ENCODE measurements around the gene NFE2. TPM values are rescaled to one million over a fixed set of nuclear protein-coding genes. Genes with fewer than 3 reads are reported as not detected.
"Not testable (repeated sequence)": the region's sequence is repeated elsewhere in the genome, so short reads cannot be mapped to it uniquely, and the experiment has no call there.

The NFE2 gene
- total RNA-seq, 1 experiment from 2014 or later = 0.13 TPM

DNA sequence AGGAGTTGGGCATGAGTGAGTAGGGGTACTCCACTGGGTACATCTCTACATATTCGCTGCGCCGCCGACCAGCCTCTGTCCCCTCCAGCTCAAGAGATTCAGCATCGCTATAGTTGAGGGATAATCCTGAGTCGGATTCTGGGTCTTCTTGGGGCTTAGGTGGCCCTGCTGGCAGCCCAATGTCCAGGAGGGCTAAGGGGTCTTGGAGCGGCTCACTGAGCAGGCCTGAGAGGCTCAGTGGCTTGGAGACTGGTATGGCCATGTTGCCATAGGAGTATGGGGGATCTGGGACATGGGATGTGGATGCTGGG lies 7.9 kb downstream of the NFE2 start:
- Histone ChIP-seq H3K27me3 (no peaks in the 10 kb centered on the region), H3K9me3 (no peaks in the 10 kb centered on the region), H3K4me3 (no peak overlapping the region), H3K36me3 (peaks cover 6% of the 10 kb centered on the region)
- DNase-seq = no peak

DNA sequence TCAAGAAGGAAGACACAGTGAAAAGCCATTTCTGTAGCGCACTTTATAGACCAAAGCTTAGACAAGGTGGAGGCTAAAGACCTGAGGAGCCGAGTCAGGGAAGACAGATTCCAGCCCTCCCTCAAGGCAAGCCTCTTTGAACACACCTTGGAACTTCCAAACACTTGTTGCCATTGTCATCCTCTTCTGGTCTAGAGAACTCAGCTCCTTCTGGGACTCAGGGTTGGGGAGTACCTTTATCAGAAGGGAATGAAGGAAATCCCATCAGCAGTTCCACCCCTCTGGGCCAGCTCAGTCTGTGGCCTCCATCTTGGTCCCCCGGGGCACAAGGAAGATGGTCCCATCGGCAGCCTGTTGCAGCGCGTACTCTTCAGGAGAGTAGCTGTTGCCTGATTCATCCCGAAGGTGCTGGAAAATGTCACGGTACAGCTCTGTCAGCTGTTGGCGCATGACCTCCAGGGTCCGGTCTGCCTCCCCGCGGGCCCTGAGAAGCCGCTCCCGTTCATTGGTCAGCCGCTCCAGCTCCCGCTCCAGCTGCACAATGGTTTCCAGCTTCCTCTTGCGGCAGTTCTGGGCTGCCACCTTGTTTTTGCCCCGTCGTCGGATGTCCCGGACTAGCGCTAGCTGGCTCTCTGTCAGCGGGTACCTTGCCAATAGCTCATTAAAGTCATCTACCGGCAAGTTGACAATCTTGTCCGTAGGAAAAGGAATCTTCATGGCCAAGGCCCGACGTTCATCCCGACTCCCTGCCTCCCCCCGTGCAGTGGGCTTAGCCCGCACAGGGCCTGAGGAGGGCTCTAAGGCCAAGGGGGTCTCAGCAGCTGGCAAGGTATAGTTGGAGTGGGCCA lies 8.5 kb downstream of the NFE2 start:
- no peaks in the 10 kb centered on the region for H3K9me3 ChIP-seq
- no peaks in the 10 kb centered on the region for H3K27me3 ChIP-seq
- no peak for DNase-seq
- H3K36me3 ChIP-seq = peaks cover 12% of the 10 kb centered on the region
- no peak overlapping the region for H3K4me3 ChIP-seq

- no peak overlapping the region for H3K4me3 ChIP-seq
- no peak for DNase-seq
- H3K36me3 ChIP-seq = peaks cover 59% of the 10 kb centered on the region
- no peaks in the 10 kb centered on the region for H3K9me3 ChIP-seq
- H3K27me3 ChIP-seq = no peaks in the 10 kb centered on the region
These were observed 13.3 kb downstream of the NFE2 start for GRCh38 chr12:54287261-54288157.

DNA sequence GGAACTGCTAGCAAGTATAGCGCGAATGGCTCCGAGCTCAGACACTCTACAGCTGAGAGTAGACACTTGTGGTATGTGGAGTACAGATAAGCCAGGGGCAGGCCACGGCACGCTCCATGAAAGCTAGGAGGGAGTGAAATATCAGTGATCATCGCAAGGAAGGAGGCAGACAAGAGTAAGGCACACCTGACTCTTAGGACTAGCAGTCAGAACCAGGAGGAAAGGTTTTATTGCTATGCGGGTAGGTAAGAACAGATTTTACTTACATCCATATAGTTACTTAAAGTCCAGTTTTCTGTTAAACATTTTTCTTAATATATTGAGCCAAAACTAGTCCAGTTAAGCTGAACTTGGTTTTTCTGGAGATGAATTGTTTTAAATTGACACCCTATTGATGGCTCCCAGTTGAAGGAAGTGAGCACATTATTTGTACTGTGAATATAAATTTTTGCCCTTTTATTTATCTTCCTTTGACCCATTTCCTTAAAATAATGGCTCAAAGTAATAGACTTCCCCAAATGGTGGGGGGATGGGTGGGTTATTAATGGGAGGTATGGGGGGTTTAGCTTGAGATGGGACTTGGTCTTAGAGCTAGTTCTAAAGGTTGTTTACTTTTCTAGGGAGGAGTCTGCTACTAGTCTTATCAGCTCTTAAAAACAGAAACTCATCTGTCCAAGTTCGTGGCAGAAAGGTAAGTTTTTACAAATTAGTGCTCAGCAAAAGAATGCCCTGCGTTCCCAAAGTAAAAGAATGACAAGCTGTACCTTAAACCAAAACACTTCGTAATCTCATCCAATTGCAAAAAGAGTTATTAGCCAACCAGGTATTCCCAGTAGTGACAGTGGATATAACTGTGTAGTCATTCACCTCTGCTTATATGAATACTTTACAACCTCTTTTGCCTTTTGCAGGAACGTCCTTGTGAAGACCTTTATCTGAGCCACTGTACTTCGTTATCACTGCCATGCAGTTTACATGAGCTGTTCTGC lies 14.5 kb downstream of the NFE2 start:
- no peaks in the 10 kb centered on the region for H3K9me3 ChIP-seq
- H3K27me3 ChIP-seq = no peaks in the 10 kb centered on the region
- H3K36me3 ChIP-seq = peaks cover 71% of the 10 kb centered on the region
- no peak overlapping the region for H3K4me3 ChIP-seq
- DNase-seq = no peak

DNA sequence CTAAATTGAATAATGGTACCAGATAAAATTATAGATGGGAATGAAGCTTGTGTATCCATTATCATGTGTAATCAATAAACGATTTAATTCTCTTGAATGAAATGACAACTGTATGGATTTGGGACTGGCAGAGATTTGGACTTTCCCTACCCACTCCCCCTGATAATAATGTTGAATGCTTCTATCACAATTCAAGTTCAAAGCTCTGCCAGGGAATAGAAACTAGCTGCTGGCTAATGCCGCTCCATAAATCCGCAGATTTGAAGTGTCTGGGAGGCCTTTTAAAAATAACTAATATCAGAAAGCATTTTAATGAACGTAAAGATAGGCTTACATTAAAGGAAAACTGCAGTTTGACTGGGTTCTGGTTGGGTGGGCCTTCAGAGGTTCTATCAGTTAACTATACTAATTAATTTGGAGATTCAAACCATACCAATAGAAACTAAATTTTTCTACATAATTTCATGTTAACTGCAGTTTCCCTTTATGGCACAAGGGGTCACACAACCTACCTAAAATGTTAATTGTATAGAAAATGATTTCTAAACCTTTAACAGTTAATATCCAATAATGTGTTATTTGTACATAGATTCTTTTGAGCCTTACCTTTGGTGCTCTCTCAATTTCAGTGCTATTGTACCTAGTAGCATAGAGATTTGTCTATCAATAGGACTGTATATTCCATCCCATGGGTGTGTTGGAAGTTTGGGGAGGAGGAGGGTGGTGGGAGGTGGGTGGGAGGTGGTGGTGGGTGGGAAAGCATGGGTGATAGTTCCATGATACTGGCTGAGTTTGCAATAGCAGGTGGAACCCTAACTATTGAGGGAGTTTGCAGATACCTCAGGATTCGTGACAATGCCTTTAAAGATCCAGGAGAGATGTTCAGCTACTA lies 15.4 kb downstream of the NFE2 start:
- H3K9me3 ChIP-seq = no peaks in the 10 kb centered on the region
- peak overlapping the region; percentile 10 for H3K4me3 ChIP-seq
- H3K27me3 ChIP-seq = no peaks in the 10 kb centered on the region
- no peak for DNase-seq
- peaks cover 78% of the 10 kb centered on the region for H3K36me3 ChIP-seq

- H3K4me3 ChIP-seq = peak overlapping the region; percentile 71
- peaks cover 80% of the 10 kb centered on the region for H3K36me3 ChIP-seq
These were observed 16.6 kb downstream of the NFE2 start for GRCh38 chr12:54284070-54284780.

DNA sequence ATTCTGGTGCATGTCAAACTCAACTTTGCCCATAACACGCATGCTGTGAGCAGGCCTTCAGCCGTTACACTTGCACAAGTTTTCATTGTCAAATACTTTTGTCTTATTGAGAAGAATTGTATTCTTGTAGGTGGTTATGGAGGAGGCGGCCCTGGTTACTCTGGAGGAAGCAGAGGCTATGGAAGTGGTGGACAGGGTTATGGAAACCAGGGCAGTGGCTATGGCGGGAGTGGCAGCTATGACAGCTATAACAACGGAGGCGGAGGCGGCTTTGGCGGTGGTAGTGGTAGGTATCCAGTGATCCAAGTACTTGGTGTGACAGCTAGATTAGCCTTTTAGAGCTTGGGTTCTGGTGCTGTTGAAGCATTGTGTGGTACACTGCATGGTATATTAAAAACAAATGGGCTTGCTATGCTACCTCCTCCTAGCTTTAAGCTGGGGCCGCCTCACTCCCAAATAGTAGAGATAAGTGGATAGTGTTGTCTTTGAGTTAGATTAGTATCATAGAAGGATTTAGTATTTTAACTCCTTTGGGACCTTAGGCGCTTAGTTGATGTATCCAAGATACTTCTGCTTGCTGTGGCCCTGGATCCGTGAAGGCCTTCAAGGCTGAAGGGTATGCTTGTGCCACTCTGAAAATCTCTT lies 17.7 kb downstream of the NFE2 start:
- Histone ChIP-seq H3K27me3 (no peaks in the 10 kb centered on the region), H3K36me3 (peaks cover 88% of the 10 kb centered on the region), H3K9me3 (no peaks in the 10 kb centered on the region), H3K4me3 (peak overlapping the region; percentile 71)
- DNase-seq = peak; percentile 22

More at GRCh38 chr12:54284070-54284780, 16.6 kb downstream of the NFE2 start:
- H3K27me3 ChIP-seq, DNase-seq, H3K9me3 ChIP-seq: not testable (repeated sequence)

DNA sequence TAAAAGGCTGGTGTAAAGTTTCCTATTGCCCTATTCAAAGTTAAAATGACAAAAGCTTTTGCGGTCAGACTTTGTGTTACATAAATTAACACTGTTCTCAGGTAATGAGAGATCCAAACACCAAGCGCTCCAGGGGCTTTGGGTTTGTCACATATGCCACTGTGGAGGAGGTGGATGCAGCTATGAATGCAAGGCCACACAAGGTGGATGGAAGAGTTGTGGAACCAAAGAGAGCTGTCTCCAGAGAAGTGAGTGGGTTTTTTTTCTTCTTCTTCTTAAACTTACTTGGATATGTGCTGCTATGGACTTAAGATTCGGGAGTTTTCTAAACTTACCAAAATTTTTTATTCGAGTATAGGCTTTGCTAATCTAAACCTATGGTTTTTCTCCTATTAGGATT lies 19.1 kb downstream of the NFE2 start:
- H3K4me3 ChIP-seq = peak overlapping the region; percentile 71
- not testable (repeated sequence) for H3K27me3 ChIP-seq, DNase-seq, H3K9me3 ChIP-seq
- H3K36me3 ChIP-seq = peaks cover 86% of the 10 kb centered on the region

GRCh38 chr12:54281261-54281638 lies 19.6 kb downstream of the NFE2 start:
- not testable (repeated sequence) for DNase-seq, H3K27me3 ChIP-seq, H3K9me3 ChIP-seq
- Histone ChIP-seq H3K4me3 (peak overlapping the region; percentile 71), H3K36me3 (peaks cover 86% of the 10 kb centered on the region)

- Histone ChIP-seq H3K4me3 (peak within 1 kb of the TSS; percentile 71), H3K27me3 (no peaks in the 10 kb centered on the region), H3K36me3 (peaks cover 84% of the 10 kb centered on the region), H3K9me3 (no peaks in the 10 kb centered on the region)
- peak; percentile 98 for DNase-seq
These were observed 20.2 kb downstream of the NFE2 start, which contains the start of gene HNRNPA1 for GRCh38 chr12:54280468-54281260. Gene HNRNPA1 (plus strand): TSS chr12:54280726. CDS start chr12:54280808, 82 bp downstream.

DNA sequence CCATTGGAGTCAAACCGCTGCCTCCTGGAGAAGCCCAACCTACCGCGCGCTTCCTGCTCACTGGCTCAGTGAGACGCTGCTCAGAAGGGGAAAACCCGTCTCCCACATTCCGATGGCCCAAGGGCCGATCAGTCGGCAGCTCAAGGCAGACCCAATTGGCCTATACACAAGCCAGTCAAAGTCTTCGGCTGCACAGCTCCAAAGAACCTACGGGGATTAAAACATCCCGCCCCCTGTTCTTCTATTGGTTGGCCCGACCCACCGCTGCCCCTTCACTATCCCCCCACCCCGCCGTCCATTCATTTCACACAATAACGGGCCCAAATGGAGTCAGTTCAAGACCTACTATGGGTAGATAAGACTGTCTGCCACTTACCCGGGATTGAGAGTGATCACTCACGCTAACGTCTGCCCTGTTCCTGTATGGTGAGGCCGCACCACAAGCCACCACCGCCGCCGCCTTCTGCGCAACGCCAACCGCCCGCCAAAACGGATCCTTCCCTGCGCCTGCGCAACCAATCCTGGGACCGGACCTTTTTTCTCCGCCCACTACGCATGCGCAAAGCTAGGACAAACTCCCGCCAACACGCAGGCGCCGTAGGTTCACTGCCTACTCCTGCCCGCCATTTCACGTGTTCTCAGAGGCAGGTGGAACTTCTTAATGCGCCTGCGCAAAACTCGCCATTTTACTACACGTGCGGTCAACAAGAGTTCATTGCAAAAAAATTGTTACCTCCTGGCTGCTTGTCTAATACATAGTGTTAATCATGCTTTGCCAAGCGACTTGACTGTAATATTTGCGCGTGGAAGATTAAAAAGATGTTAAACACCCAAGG lies 21.0 kb downstream of the NFE2 start, which contains the start of gene CBX5:
CBX5 (minus strand) TSS at position 491 of the 836 bp plus-strand sequence. CDS start 22,472 bp downstream, outside the sequence.
- peak; percentile 99 for DNase-seq
- Histone ChIP-seq H3K36me3 (peaks cover 77% of the 10 kb centered on the region), H3K9me3 (no peaks in the 10 kb centered on the region), H3K27me3 (no peaks in the 10 kb centered on the region), H3K4me3 (peak within 1 kb of the TSS; percentile 71)

DNA sequence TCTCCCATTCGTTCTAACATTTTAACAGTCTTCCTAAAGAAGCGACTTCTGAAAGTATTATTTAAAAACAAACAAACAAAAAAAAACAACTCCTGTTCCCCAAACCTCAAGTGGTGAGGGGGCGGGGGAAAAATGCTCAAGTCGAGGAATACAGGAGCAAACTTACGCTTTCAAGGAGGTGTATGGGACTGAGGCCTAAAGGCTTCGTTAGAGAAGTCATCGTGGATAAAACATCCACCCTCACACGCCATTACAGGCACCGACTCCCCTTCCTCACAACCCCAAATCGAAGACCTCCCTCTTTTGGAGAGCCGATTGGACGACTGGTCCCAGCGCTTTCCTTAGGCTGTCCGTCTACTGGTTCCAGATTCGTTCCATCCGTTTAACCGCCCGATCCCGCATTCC lies 21.6 kb downstream of the NFE2 start:
- no peaks in the 10 kb centered on the region for H3K9me3 ChIP-seq
- DNase-seq = no peak
- peaks cover 74% of the 10 kb centered on the region for H3K36me3 ChIP-seq
- no peaks in the 10 kb centered on the region for H3K27me3 ChIP-seq
- H3K4me3 ChIP-seq = peak overlapping the region; percentile 71

DNA sequence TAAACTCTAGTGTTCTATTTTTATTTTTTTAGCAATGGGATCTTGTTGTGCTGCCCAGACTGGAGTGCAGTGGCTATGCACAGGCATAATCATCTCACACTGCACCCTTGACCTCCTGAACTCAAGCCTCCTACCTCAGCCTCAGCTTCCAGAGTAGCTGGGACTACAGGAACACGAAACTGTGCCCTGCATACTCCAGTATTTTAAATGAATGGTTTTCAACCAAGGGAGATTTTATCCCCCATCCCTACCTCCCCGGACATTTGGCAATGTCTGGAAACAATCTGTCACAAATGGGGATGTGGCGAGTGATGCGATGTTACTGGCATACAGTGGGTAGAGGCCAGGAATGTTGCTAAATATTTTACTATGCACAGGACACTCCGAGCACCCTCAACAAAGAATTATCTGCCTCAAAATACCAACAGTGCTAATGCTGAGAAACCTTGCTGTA lies 23.0 kb downstream of the NFE2 start:
- H3K36me3 ChIP-seq = peaks cover 74% of the 10 kb centered on the region
- H3K9me3 ChIP-seq = no peaks in the 10 kb centered on the region
- peak; percentile 27 for DNase-seq

More for the DNA sequence above, 23.0 kb downstream of the NFE2 start:
- no peaks in the 10 kb centered on the region for H3K27me3 ChIP-seq
- H3K4me3 ChIP-seq = peak overlapping the region; percentile 71

Data from MG63 (cell line).